Stimulated activated CD4-positive, alpha-beta T cell treated with anti-CD3 and anti-CD28 coated beads, Interleukin-4, amount 100 ng/mL, for 4 hours (primary cell): ENCODE results near the gene DNAJB12.
"Not testable (repeated sequence)": the region's sequence is repeated elsewhere in the genome, so short reads cannot be mapped to it uniquely, and the experiment has no call there.

Experiments
- DNase-seq, 2 experiments: peaks; one replicate each; pipeline ENCODE4 v3.0.0-alpha.2; 2020

The DNAJB12 gene

DNA sequence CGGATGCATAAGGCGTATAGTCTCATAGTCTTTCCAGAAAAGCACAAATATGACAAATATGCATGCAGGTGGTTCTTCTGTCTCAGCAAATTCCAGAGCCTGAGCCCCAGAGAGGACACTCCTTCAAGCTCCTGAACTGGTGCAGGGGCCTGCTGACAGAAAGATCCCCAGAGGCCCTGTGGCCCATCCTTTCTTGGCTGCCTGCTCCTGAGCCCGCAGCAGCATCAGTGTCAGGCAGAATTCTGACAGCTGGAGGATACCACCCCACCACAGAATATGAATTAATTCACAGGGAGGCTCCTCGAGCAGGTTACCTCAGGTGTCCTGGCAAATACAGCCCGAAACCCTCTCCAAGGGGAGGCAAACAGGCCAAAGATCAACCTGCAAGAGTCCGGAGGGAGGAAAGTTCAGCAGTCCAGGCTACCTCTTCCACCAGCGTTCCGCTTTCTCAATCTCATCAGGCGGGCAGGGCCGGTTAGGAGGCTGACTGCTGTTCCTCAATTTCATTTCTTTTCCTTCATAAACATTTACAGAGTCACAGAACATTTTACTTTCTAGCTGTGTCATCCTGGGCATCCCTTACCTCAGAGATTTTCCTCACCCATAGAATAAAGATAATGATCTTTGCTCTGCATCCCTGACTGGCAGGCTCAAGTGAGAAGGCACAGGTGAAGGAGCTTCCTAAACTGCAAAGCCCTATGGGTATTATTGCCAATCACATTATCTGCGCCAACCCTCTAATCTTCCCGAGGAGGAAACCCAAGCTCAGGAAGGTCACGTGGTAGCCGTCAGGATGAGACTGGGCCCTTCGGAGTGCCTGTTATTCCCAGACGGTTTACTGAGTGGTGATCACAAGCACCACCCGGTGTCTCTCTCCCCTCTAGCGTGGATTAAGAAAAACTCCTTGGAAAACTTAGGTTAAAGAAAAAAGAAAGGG, 1.4 kb downstream of the DNAJB12 start:
- DNase-seq, result no peak

- no peak for DNase-seq
These were observed 3.2 kb downstream of the DNAJB12 start for GRCh38 chr10:72351479-72351878.

DNA sequence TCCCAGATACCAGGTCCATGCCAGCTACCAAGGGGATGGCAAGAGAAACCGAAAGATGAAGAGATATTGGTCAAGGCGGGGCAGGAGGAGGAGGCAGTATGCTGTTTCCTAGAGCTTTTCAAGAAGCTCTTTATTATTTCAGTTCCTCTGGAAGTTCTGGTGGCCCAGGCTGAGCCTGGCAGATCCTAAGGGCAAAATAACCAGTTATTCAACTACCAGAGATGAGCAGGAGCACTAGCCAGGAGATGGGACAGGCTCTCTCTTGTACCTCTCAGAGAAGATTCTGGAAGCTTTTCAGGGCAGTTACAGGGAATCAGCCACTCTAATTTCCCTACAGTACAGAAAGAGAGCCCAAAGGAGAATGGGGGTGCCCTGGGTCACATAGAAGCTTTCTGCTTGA, 5.3 kb downstream of the DNAJB12 start:
- no peak for DNase-seq

GRCh38 chr10:72348282-72348681, 6.4 kb downstream of the DNAJB12 start:
- no peak for DNase-seq

GRCh38 chr10:72346117-72346516, 8.6 kb downstream of the DNAJB12 start:
- not testable (repeated sequence) for DNase-seq

DNA sequence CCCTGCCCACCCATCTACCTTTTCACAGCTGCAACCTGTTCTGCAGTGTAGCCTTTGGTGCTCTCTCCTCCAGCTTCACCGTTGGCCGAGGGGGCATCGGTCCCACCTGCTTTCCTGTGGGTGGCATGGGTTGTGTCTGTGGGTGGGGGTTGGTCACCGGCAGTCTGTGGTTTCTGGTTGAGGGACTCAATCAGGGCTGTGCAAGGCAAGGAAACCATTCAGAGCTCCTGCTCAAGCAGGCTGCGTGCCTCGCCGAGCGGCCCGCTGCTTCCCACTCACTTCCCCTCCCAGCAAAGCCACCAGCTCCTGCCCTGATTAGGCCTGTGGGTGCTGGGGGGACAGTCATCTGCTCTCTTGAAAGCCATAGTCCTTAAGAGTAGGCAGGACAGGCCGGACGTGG, 9.8 kb downstream of the DNAJB12 start:
- no peak for DNase-seq

- DNase-seq, result no peak
These were observed 11.8 kb downstream of the DNAJB12 start for GRCh38 chr10:72342911-72343310.

DNA sequence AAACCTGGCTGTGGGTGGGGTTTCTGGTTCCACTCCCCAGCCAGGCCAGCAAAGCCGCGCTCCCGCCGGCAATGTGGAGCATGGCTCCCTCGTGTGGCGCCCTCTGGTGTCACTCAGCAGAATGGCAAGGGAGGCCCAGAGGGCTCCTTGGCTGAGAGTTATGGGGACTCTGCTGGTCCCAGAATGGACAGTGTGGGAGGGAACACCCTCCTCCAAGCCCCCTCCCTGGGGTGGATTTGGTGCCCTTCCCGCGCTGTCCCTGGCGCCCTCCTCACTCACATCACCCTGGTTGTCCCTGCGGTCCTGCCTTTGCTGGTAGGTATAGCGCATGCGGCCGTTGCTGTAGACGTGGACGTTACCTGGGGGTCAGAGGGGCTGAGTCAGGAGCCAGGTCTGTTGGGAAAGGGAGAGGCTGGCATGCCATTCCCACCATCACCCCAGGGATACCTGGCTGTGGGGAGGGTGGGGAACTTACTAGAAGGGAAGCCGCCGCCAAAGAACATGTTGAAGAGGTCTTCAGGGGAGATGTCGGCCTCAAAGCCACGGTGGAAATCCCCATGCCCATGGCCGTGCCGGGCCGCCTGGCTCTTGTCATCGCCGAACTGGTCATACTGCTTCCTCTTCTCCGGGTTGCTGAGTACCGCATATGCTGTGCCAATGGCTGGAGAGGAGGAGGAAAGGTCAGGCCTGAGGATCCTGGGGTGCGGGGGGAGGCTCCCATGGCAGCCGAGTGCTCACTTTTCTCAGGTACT, 14.0 kb downstream of the DNAJB12 start:
- DNase-seq, result peak; percentile 65 to 75

- DNase-seq, result no peak
These were observed 16.5 kb downstream of the DNAJB12 start for GRCh38 chr10:72338180-72338579.

DNA sequence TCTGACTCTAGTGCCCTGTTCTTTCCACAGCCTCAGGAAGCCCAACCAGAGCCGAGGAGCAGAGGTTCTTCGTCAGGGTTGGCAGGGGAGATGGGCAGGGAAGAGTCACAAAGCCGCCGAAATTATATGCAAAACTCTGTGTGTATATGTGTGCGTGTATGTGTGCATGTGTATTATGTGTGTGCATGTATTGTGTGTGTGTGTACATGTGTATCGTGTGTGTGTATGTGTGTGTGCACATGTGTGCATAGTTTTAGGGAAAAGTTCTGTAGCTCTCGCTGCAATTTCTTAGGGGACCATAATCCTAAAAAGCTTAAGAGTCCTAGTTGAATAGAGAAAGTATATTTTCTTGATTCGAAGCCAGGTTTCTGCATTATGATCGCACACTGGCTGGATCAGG, 17.0 kb downstream of the DNAJB12 start:
- DNase-seq, result no peak

- DNase-seq, result peak; percentile 50 to 66
These were observed 17.6 kb downstream of the DNAJB12 start for GRCh38 chr10:72337039-72337629.

- DNase-seq, result no peak
These were observed 18.3 kb downstream of the DNAJB12 start for GRCh38 chr10:72336259-72337038.

DNA sequence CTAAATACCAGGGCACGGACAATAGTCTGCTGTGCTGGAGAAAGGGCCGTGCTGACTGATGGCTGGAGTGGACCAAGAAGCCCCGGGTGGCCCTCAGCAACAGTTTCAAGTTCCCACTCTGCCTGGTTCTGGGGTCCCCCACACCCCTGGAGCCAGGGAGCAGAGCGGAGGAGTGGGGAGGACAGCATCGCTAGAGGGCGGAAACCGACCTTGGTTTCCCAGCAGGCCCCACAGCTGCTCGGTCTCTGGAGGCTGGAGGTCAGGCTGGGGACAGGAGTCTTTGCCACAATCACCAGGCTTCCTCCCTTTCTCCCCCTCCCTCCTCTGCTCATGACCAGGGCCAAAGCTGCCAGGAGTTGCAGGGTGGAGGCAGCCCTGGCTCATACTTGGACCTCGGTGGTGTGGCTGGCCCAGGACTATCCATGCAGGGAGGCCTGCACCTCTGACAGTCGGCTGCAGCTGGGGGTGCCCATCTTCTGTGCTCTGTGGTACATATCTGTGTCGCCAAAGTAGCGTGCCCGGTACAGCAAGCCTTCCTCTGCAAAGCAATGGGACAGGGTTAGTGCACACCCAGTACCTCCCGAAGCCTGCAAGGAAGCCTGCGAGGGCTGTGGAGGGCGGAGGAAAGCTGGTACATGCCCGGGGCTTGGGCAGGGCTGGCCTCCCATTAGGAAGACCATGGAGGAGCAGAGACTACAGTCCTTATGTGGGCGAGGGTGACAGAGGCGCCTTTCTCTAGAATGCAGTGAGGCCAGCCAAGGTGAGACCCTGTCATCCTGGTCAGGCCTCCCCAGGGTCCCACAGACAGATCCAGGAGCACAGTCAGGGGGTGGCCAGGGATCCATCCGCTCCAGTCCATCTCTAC, 19.1 kb downstream of the DNAJB12 start:
- no peak for DNase-seq

DNA sequence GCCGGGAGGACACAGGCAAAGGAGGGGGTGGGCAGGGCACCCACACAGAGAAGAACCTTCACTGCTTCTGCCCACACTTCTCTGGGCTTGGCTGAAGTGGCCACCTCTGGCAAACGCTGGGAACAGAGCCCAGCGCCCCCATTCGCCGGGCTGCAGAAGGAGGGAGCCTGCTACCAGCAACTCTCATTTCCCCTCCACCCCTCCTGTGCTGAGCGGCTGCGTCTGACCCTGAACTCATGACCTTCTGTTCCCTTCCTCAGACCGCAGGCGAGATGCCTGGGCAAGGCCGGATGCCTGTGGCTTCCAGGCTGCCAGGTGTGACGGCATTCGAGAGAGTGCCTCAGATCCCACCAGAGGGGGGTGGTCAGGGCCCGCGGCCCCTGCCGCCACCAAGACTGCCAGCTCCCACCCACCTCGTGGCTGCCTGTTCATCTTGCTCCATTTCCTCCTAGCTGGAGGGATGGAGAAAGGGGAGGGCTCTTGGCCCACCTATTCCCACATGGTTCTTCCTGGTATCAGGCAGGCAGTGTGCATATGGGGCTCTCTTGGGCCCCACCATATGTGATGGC, 19.8 kb downstream of the DNAJB12 start:
- DNase-seq, result peak; percentile 51 to 65

DNA sequence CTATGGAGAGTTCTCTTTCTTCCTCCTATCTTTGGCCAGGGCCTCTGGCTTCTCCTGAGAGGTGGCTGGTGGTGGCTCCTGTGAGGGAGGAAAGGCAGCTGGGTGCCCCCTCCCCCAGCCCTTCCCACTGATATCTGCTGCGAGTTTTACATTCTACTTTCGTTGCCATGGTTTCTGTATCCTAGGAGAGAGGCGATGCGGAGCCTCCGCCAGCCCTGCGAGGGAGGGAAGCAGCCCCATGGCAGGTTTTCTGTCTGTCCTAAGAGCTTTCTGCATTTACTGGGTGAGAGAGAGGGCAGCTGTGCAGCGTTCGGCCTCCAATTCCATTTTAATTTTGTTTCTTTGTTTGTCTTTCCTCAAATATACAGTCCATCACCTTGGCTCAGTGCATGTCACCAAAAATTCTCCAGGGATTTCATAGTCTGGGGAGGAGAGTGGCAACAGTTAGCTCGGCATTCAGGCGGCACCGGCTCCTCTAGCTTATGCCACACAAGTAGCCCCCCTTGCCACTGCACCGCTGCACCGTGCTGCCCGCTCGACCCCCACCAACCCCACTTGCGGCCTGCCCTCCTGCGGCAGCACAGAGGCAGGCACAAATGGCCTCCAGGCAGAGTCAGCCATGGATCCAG, 20.4 kb downstream of the DNAJB12 start:
- no peak for DNase-seq

DNA sequence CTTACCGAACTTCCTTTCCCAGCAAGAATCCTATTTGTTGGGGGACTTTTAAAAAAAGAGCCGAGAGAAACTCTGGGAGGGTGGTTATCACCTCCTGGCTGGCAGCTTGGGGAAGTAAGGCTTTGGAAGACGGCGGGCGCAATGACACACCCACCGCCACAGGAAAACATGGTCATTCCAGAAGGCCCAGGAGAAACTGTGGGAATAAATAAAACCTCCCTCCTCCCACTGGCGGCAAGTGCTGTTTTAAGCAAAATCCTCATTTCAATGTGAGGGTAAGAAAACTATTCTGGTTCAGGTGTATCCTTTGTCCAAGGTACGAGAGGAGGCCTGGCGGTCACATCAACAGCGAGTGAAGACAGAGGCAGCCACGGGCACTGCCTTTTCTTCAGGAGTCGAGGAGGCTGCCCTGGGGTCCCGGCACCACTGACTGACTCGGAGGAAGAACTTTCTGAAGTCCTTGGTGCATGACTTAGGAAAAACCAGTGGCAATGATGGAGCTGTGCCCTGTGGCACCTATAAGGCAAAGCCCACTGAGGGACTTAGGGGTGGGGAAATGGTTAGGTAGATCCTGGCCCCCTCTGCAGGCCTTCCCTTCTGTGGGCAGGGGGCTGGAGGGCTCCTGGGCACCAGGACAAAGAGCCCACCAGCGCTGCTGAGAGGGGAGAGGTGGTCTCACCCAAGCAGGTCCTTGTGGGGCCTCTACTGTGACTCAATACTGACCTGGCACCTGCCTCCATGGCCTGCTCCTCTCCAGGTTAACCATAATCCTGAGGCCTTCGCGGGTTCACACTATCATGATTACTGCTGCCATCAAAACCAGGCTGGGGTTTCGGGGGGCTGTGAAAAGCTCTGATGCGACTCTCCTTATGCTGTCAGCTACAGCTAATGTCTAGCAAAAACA, 21.4 kb downstream of the DNAJB12 start:
- DNase-seq, result no peak

GRCh38 chr10:72332423-72333111, 22.2 kb downstream of the DNAJB12 start:
- no peak for DNase-seq

DNA sequence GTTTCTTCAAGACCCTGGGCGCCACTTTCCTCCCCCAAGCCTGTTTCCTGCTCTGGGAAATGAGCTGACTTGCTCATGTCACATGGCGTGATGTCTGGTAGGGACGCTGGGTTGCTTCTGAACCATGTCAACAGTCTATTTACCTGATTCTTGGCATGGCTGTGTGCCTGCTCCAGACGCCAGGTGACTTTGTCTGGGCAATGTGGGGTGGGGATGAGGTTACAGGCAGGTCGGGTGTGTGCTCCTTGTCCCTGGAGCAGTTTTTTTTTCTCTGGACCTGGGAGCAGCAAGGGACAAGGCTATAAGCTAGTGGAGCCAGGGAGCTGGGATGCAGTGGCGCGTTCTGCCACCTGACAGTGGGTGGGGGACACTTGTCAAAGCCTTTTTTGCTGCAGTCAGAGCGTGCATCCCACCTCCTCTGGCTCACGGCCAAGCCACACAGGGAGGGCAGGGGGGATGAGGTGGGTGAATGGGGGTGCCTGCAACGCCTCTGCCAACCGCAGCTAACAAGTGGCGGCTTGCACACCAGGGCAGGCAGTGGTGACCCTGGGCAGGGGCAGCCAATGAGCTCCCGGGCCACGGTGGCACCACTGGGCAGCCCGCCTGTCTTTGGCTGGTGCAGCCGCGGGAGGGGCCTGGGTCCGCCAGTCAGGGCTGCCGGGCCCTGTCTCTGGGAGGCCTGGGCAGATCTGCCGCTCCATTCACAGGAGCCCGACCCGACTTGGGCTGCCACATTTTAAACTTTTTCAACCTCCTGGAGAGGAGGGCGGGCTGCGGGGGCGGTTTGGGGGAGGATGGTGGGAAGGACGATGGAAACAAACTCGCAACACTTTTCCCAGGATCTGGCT, 22.9 kb downstream of the DNAJB12 start:
- DNase-seq, result peak; percentile 79 to 83
